WTC11 (cell line): ENCODE measurements around the gene SPIRE1.

Experiments used
- SP1 ChIP-seq: sonication (generic); formaldehyde crosslinking; conservative IDR thresholded peaks from 2 replicates; pipeline ENCODE4 v1.8.1; 2022; ENCODE audit warnings: missing genetic modification reagents
- TEAD4 ChIP-seq: sonication (generic); formaldehyde crosslinking; IDR thresholded peaks from 2 replicates; pipeline ENCODE4 v1.8.0; 2022; ENCODE audit warnings: mild to moderate bottlenecking, missing genetic modification reagents

DNA sequence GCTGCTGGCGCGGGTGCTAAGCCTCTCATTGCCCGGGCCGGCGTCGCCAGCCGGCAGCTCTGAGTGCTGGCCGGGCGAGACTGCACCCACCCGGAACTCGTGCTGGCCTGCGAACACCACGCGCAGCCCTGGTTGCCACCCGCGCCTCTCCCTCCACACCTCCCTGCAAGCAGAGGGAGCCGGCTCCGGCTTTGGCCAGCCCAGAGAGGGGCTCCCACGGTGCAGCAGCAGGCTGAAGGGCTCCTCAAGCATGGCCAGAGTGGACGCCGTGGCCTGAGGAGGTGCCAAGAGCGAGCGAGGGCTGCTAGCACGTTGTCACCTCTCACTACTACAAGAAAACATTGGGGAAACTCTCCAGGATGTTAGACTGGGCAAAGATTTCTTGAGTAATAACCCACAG, 98.6 kb downstream of the SPIRE1 start:
- TF ChIP-seq SP1 (CRISPR knock-in tag) = no peak
- no peak for TF ChIP-seq TEAD4 (CRISPR knock-in tag)
